Ovary (tissue), 3 donors: ENCODE measurements around the gene SLC13A2.

ENCODE experiments used
- CTCF ChIP-seq, 3 donors: fragments of 450-650 bp in 2 of 3; fragments of 200-600 bp in 1 of 3; IDR thresholded peaks; one replicate each; pipeline versions ENCODE4 v1.5.1 to v1.8.0; 2016 to 2022; ENCODE audit warnings: antibody characterized with exemption in 3 of 3, mild to moderate bottlenecking in 1 of 3
- EP300 ChIP-seq: sonication (generic); formaldehyde crosslinking; IDR thresholded peaks from one replicate; pipeline ENCODE4 v1.6.1; 2017; ENCODE audit warnings: antibody characterized with exemption
- POLR2A ChIP-seq: fragments of 450-650 bp; IDR thresholded peaks from one replicate; pipeline ENCODE4 v1.6.1; 2017; ENCODE audit warnings: antibody characterized with exemption, mild to moderate bottlenecking, moderate library complexity
- donor health status: DM: no; HTN: no; CAD: no.

DNA sequence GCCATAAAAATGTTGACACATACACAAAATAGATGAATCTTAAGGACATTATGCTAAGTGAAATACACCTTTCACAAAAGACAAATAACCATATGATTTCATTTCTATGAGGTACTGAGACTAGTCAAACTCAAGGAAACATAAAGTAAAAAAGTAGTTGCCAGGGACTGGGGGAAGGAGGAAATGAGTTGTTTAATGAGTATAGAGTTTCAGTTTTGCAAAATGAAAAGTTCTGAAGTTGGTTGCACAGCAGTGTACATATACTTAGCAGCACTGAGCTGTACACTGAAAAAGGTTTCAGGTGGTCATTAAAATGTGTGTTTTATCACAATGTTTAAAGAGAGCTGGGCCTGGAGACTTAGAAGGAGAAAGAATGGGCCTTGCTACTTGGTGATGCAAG lies 4.7 kb upstream of the SLC13A2 start:
- no peak for TF ChIP-seq CTCF (IDR thresholded peaks at IDR 0.05)
- no peak for TF ChIP-seq EP300
- no peak for TF ChIP-seq POLR2A
